Stimulated activated CD8-positive, alpha-beta memory T cell treated with anti-CD3 and anti-CD28 coated beads, Interleukin-15, amount 100 ng/mL, for 24 hours (primary cell): ENCODE measurements around the gene MYO1B.

Experiments
- DNase-seq: peaks from one replicate; pipeline ENCODE4 v3.0.0-alpha.2; 2020; ENCODE audit warnings: low read depth

The MYO1B gene

GRCh38 chr2:191226196-191226595 is 19.0 kb upstream of the MYO1B start:
- no peak for DNase-seq

DNA sequence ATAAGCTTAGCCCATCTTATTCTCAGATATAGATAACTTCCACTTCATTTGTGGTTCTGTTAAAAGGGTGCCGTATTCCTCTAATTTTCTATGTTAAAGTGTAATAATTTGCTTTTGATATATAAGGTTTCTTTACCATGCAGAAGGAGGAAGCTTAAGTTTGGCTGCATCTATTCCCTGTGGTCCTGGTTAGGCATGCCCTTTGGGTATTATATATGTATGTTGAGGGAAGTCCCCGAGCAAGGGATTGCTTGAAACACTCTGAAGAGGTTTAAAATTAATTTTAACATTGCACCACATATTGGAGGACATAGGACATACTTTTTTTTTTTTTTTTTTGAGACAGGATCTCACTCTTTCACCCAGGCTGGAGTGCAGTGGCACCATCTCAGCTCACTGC is 16.9 kb upstream of the MYO1B start:
- no peak for DNase-seq

DNA sequence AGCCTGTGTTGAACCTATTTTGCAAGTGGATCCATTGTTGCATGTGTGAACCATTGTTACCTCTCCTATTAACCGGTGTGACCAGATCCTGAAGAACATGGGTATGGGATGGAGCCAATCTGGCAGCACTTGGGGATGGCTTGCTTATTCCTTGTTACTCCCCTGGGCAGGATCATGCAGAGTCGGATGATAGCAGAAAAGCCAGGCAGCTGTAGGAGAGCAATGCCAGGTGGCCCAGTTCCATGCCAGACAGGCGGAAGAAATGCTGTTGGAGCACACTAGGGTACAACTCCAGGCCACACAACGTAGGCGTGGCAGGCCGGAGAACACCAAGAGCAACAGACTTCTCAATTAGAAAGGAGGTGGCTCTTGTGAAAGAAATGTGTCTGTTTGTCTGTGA is 16.3 kb upstream of the MYO1B start:
- DNase-seq = no peak

DNA sequence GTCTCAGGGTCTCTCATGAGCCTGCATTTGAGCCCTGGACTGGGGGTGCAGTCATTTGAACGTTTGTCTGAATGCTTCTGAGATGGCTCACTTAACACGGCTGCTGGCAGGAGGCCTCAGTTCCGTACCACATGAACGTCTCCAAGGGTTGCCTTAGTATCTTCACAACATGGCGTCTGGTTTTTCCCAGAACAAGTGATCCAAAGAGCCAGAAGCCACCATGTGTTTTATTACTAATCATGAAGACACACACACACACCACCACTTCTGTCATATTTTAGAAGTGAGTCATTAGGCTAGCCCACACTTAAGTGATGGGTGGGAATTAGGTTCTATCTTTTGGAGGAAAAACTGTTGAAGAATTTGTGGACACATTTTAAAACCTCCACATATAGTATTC is 15.0 kb upstream of the MYO1B start:
- no peak for DNase-seq

DNA sequence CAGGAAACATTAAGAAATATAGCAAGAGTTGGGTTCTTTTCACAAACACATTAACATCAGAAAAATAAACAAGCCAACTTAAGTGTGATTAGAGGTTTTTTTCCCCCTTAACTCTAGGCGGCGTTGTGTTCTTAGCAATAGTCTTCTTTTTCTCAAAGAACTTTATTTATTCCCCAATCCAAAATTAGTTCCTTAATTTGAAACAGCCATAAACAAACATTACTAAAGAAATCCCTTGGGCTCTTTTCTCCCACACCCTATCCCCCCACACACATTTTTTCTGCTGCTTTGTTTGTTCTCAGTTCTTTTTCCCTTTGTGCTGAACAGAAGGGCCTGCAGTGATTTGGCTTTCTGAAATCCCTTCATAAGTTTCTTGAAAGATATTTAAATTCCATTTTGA is 13.2 kb upstream of the MYO1B start:
- DNase-seq = no peak

DNA sequence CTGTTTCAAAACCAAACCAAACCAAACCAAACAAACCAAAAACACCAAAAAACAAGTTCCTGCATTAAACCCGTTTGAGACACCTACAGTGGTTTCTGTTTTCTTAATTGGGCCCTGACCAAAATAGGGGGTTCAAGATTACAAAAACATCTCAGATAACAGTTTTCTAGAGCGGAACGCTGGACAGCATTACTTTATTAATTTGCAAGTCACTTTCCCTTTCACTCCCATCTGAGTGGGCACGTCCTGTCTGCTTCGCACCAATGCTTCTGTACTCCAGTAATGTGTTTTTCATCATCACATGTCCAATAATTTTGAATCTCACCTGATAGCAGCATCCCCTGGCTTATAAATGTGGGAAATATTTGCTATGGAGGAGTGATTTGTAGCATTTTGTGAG is 11.7 kb upstream of the MYO1B start:
- no peak for DNase-seq

DNA sequence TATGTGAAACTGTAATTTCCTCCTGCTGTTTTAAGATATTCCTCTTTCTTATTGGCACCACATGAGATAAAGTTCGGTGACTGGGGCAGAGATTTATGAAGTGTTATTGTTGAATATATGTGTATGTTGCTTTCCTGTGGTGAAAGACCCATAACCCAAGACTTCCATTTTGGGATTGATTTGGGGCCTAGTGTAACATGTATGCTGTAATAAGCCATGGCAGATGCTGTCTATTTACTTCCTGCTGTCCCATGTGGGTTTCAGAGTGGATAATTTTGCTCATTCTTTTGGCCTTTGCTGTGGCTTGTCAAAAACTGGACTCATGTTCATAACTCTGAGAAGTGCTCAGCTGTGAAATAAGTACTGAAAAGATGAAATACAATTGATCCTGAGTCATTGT is 10.8 kb upstream of the MYO1B start:
- DNase-seq = no peak

DNA sequence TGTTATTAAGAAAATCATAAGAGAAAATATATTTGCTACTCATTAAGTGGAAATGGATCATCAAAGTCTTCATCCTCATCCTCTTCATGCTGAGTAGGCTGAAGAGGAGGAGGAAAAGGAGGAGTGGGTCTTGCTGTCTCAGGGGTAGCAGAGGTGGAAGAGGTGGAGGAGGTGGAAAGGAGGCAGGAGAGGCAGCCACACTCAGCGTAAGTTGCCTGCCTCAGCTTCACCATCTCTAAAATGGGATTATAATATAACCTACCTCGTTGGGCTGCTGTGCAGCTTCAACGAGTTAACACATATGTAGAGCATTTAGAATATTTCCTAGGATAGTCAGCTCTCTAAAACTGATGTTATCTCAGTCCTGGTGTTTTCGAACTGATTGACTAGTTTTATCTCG is 4.3 kb upstream of the MYO1B start:
- DNase-seq = no peak

GRCh38 chr2:191241418-191241817 is 3.8 kb upstream of the MYO1B start:
- no peak for DNase-seq

- DNase-seq = no peak
Observed at GRCh38 chr2:191243154-191243553, 2.0 kb upstream of the MYO1B start.

- DNase-seq = no peak
Observed at GRCh38 chr2:191244350-191244749, 854 bp upstream of the MYO1B start.

GRCh38 chr2:191245869-191246531 is 796 bp downstream of the MYO1B start:
- DNase-seq = no peak

GRCh38 chr2:191246820-191247380 is 1.7 kb downstream of the MYO1B start:
- DNase-seq = no peak

DNA sequence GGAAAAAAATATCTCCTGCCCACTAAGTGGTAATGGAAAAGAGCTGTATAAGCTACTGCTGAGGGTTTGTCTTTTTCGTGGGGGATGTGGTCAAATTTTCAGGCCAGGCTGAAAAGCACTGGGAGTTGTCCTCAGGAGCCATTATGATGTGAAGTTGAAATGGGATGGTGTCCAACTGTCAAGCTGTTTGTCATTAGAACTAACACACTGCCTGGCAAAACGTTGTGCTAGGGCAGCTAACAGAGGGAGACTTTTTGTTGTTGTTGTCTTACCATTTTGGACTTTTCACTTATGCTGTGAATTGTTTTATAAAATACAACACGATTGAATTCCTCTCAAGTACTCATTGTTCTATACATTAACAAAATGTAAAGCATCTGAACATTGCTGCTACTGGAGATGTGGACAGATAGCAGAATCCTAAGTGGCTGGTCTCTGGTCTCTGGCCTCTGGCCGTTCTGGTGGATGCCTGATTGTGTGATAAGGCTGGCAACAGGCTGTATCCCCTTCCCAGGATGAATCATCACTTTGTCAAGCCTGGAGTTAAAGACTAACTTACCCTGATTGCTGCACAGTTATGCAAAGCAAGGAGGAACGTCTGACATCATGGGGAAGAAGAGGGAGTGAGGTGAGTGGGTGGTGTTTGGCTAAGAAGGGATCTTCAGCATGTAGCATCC is 2.3 kb downstream of the MYO1B start:
- DNase-seq = no peak

GRCh38 chr2:191249156-191249813 is 4.1 kb downstream of the MYO1B start:
- no peak for DNase-seq

DNA sequence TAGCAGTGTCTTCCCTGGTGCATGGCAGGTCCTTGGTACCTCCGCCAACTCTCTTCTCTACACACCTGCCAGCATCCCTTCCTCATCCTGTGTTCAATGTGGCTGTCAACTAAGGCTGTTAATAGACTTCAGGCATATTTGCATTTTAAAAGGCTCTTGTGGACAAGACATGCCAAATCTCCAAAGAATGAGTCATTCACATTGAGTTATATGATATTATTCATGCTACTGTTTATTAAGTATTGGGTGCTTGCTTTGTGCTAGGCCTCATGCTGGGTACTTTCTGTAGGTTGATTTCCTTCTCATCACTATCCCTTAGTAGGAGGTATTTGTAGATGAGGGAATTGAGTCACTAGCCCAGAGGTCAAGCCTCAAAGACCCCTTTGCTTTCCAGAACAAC is 5.2 kb downstream of the MYO1B start:
- DNase-seq = no peak

GRCh38 chr2:191250986-191251385 is 5.8 kb downstream of the MYO1B start:
- DNase-seq = no peak

DNA sequence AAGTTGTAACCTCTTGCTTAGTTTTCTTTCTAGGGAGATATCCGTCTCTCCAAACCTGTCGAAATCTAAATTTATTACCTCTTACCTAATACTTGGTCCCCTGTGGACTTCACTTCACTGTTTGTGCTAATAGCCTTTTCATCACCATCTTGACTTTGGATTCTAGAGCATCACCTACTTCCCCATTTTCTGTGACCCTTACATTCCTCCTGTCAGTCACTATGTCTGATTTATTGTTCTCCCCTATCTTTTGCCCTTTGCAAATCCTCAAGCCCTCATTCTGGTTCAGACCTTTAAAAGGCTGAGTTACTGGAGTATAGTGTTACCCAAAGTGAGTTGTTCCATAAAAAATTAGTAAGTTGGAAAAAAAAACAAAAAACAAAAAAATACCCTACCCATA is 7.5 kb downstream of the MYO1B start:
- DNase-seq = no peak

GRCh38 chr2:191253476-191253875 is 8.3 kb downstream of the MYO1B start:
- no peak for DNase-seq

DNA sequence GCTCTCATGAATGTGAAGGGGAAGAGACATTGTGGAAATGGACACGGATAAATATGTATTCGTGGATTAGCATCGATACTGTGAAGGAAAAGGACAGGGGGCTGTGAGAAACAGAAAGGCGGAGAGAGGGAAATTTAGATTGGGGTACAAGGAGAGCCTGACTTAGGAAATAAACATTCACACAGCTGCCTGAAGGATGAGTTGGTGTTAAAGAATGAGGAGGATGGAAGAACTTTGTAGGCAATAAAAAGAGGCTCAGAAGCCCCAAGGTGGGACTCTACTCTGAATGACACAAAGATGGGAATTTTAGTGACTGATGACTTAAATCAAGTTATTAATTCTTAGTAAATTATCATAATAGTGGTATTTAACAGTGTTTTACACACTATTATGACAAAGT is 10.1 kb downstream of the MYO1B start:
- DNase-seq = no peak

GRCh38 chr2:191255756-191256312 is 10.6 kb downstream of the MYO1B start:
- no peak for DNase-seq

DNA sequence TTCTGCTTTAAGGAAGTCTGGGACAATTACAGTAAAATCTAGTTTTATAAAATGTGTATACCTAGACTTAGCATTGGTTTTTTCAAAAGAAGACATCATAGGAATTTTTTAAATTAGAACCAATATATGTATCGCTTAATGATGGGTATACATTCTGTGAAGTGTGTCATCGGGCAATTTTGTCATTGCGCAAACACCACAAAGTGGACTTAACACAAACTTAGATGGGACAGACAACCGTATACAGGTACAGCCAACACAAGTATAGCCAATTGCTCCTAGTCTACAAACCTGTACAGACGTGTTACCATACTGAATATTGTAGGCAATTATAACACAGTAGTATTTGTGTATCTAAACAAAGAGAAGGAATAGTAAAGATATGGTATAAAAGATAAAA is 12.7 kb downstream of the MYO1B start:
- no peak for DNase-seq

- no peak for DNase-seq
Observed at GRCh38 chr2:191258996-191259395, 13.8 kb downstream of the MYO1B start.
